NCI-H510A (cell line): ENCODE measurements around the gene ASPN.
"Not testable (repeated sequence)": the region's sequence is repeated elsewhere in the genome, so short reads cannot be mapped to it uniquely, and the experiment has no call there.

Source experiments
- DNase-seq: peaks from one replicate; lab custom pipeline; 2025; lab: John Stamatoyannopoulos, UW

ASPN gene

DNA sequence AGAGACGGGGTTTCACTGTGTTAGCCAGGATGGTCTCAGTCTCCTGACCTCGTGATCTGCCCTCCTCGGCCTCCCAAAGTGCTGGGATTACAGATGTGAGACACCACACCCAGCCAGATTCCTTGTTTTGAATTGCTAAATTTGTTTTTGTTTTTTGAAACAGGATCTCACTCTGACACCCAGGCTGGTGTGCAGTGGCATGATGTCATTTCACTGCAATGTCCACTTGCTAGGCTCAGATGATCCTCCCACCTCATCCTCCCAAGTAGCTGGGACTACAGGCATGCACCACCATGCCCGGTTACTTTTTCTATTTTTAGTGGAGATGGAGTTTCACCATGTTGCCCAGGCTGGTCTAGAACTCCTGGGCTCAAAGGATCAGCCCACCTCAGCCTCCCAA lies 71.1 kb downstream of the ASPN start:
- DNase-seq = not testable (repeated sequence)

GRCh38 chr9:92408747-92409478 lies 73.4 kb downstream of the ASPN start:
- DNase-seq = no peak

GRCh38 chr9:92407818-92408217 lies 74.5 kb downstream of the ASPN start:
- DNase-seq = no peak

- no peak for DNase-seq
Observed at GRCh38 chr9:92406477-92406876, 75.8 kb downstream of the ASPN start.
